HepG2 (cell line): Measurements from ENCODE around the gene SLC39A1. TPM values are rescaled to one million over a fixed set of nuclear protein-coding genes. Genes with fewer than 3 reads are reported as not detected.

Source experiments
- ATAC-seq: fragments of 200-7000 bp; cut with Tn5 transposase; 3 replicates; pipeline ENCODE4 v1.9.1; 2020; ENCODE audit warnings: mild to moderate bottlenecking, moderate library complexity
- BruUV-seq: library from RNA; stranded (reverse); fragments of 400-500 nt; replicated peaks from 2 replicates; lab custom pipeline; 2021; lab: Mats Ljungman, UMichigan
- CTCF ChIA-PET: fragments of 300-600 bp; formaldehyde crosslinking; extraction: SDS; loops from one replicate; lab custom pipeline; 2021; ENCODE audit warnings: low total read pairs, inconsistent platforms, low intra/inter-chr PET ratio; lab: Yijun Ruan, JAX
- POLR2A ChIA-PET: fragments of 350-600 bp; sonication (Branson Sonifier 250); formaldehyde crosslinking; loops from one replicate; lab custom pipeline; 2020; ENCODE audit warnings: antibody characterized with exemption, inconsistent platforms; lab: Yijun Ruan, JAX
- DNase-seq: peaks from one replicate; pipeline ENCODE4 v3.0.0-alpha.2; 2015; ENCODE audit warnings: low spot score
- FAIRE-seq: peaks from 3 replicates; lab custom pipeline; 2011; peaks lifted over from hg19 to GRCh38; lab: Jason Lieb, UNC
- H2AFZ ChIP-seq: one replicate; pipeline ENCODE4 v1.6.1; 2011; ENCODE audit warnings: low read length, inconsistent platforms
- H3K27ac ChIP-seq: fragments of 300-600 bp; 3 replicates; pipeline ENCODE4 v1.8.0; 2011; ENCODE audit warnings: mixed run types, mild to moderate bottlenecking, mixed read lengths, low read length, inconsistent platforms; ENCODE audit not compliant: insufficient read depth; ENCODE audit errors: extremely low read length
- H3K27me3 ChIP-seq, 2 experiments: fragments of 200-600 bp in 1 of 2; 2 replicates in 1 of 2; 3 replicates in 1 of 2; pipeline versions ENCODE4 v1.6.0 to v1.8.0; 2011; ENCODE audit warnings: low read length in 2 of 2, mild to moderate bottlenecking in 2 of 2, moderate library complexity in 2 of 2, inconsistent platforms in 1 of 2; ENCODE audit not compliant: insufficient read depth in 2 of 2, control insufficient read depth in 1 of 2
- H3K36me3 ChIP-seq, 2 experiments: fragments of 200-600 bp in 1 of 2; replicated peaks in 1 of 2; 2 replicates in 1 of 2; 3 replicates in 1 of 2; pipeline versions ENCODE4 v1.5.1 to v1.8.0; 2011; ENCODE audit warnings: low read length in 2 of 2, inconsistent platforms in 1 of 2; ENCODE audit not compliant: insufficient read depth in 2 of 2, control insufficient read depth in 1 of 2
- H3K4me1 ChIP-seq: 2 replicates; pipeline ENCODE4 v1.5.1; 2012; ENCODE audit warnings: low read length, inconsistent platforms; ENCODE audit not compliant: insufficient read depth
- H3K4me2 ChIP-seq: 2 replicates; pipeline ENCODE4 v1.6.0; 2011; ENCODE audit warnings: low read depth, low read length, inconsistent platforms
- H3K4me3 ChIP-seq, 3 experiments: fragments of 200-600 bp in 1 of 3; sonication (generic), shearing (Covaris generic) in 1 of 3; replicated peaks in 1 of 3; 2 replicates each; pipeline ENCODE4 v1.5.1; 2011 to 2016; ENCODE audit warnings: low read length in 3 of 3, inconsistent platforms in 2 of 3, low read depth in 2 of 3, mild to moderate bottlenecking in 2 of 3, control low read depth in 1 of 3, mixed read lengths in 1 of 3; ENCODE audit not compliant: insufficient read depth in 1 of 3
- H3K79me2 ChIP-seq: one replicate; pipeline ENCODE4 v1.6.1; 2011; ENCODE audit warnings: low read length, inconsistent platforms; ENCODE audit not compliant: insufficient read depth
- H3K9ac ChIP-seq: 2 replicates; pipeline ENCODE4 v1.6.0; 2011; ENCODE audit warnings: mild to moderate bottlenecking, low read depth, low read length, inconsistent platforms; ENCODE audit not compliant: insufficient read depth
- H3K9me3 ChIP-seq: 2 replicates; pipeline ENCODE4 v1.5.1; 2012; ENCODE audit warnings: mild to moderate bottlenecking, low read length
- H4K20me1 ChIP-seq: 2 replicates; pipeline ENCODE4 v1.6.0; 2011; ENCODE audit warnings: inconsistent platforms, mild to moderate bottlenecking, low read length, moderate library complexity; ENCODE audit not compliant: insufficient read depth
- AFF4 ChIP-seq: sonication (generic); formaldehyde crosslinking; IDR thresholded peaks from 2 replicates; pipeline ENCODE4 v1.4.0; 2020; ENCODE audit warnings: missing genetic modification reagents
- CEBPB ChIP-seq: IDR thresholded peaks from 2 replicates; pipeline ENCODE4 v1.6.1; 2011; ENCODE audit warnings: low read depth, low read length, improper control_type of control experiment, borderline replicate concordance
- KDM5B ChIP-seq: sonication (generic); formaldehyde crosslinking; IDR thresholded peaks from 2 replicates; pipeline ENCODE4 v1.4.0; 2020; ENCODE audit warnings: missing genetic modification reagents, mild to moderate bottlenecking, borderline replicate concordance
- POLR2G ChIP-seq: fragments of 200-400 bp; formaldehyde crosslinking; IDR thresholded peaks from 2 replicates; pipeline ENCODE4 v1.6.1; 2018; ENCODE audit warnings: mild to moderate bottlenecking, low read depth, low read length, moderate library complexity
- RORA ChIP-seq: sonication (generic); formaldehyde crosslinking; IDR thresholded peaks from 2 replicates; pipeline ENCODE4 v1.5.0; 2020; ENCODE audit warnings: mild to moderate bottlenecking, missing genetic modification reagents, moderate library complexity
- TBL1XR1 ChIP-seq: fragments of 150-350 bp; IDR thresholded peaks from 2 replicates; pipeline ENCODE4 v1.6.1; 2014; ENCODE audit warnings: borderline replicate concordance, low read length; ENCODE audit not compliant: partially characterized antibody
- TEF ChIP-seq: sonication (generic); formaldehyde crosslinking; IDR thresholded peaks from 2 replicates; pipeline ENCODE4 v1.5.0; 2020; ENCODE audit warnings: missing genetic modification reagents
- ZNF138 ChIP-seq: sonication (generic); formaldehyde crosslinking; IDR thresholded peaks from 2 replicates; pipeline ENCODE4 v1.5.0; 2020; ENCODE audit warnings: mild to moderate bottlenecking, low read depth, missing genetic modification reagents
- ZNF629 ChIP-seq: sonication (generic); formaldehyde crosslinking; conservative IDR thresholded peaks from 2 replicates; pipeline ENCODE4 v1.5.0; 2020; ENCODE audit warnings: missing genetic modification reagents
- WGBS: methylation state at CpG from one replicate; pipeline ENCODE4 v1.1.6; 2017; ENCODE audit warnings: low lambda C conversion rate; 5-methylcytosine and 5-hydroxymethylcytosine counted together
- in situ Hi-C: cut with HindIII; loops from 2 replicates; pipeline ENCODE4 v1.10.0; 2017; ENCODE audit warnings: low pct_unique_long_range_greater_than_20kb; ENCODE audit not compliant: extremely low pct_ligation_motif_present
- intact Hi-C: fragments of 100-400 bp; cut with micrococcal nuclease; formaldehyde crosslinking; loops from one replicate; pipeline ENCODE4 v1.10.0; 2022; ENCODE audit not compliant: unreplicated experiment
- polyA plus RNA-seq, 8 experiments: library from polyadenylated mRNA; depleted of rRNA in 3 of 8; stranded (reverse) in 7 of 8; unstranded in 1 of 8; fragments of >200 nt; fragmentation: Illumina TruSeq in 4 of 8; extraction: Trizol in 4 of 8; gene quantifications; 2 replicates each; pipeline versions ENCODE4 v1.2.1 to v1.2.3, GENCODE V29; 2011 to 2016; ENCODE audit warnings: low read depth in 4 of 8, missing spikeins in 1 of 8, mixed read lengths in 1 of 8; ENCODE audit not compliant: insufficient read depth in 1 of 8
- total RNA-seq, 5 experiments: library from RNA; depleted of rRNA; stranded (reverse); fragments of >200 nt; fragmentation: Illumina TruSeq; extraction: Trizol; gene quantifications; 2 replicates each; pipeline ENCODE4 v1.2.3, GENCODE V29; 2016; ENCODE audit warnings: low read depth in 1 of 5
- TF ChIP-seq, protein P1 (sequence below): sonication (generic); formaldehyde crosslinking; IDR thresholded peaks from 2 replicates; pipeline ENCODE4 v1.4.0; 2020; ENCODE audit warnings: missing genetic modification reagents, borderline replicate concordance
- TF ChIP-seq, protein P2 (sequence below): sonication (generic); formaldehyde crosslinking; IDR thresholded peaks from 2 replicates; pipeline ENCODE4 v1.5.1; 2020; ENCODE audit warnings: mild to moderate bottlenecking, moderate library complexity, missing genetic modification reagents

The SLC39A1 gene
- total and polyA plus RNA-seq, 2 of the 13 experiments (the other 11 are each of a cell fraction or from before 2014, with no cell fraction given) = 71.2 to 78.4 TPM

- Histone ChIP-seq H3K79me2 (peaks cover 75% of the 10 kb centered on the region), H4K20me1 (peaks cover 33% of the 10 kb centered on the region), H3K9ac (no peak overlapping the region), H3K27ac (no peak overlapping the region), H3K27me3 (no peaks in the 10 kb centered on the region), H3K4me3 (no peak overlapping the region), H2AFZ (no peak overlapping the region)
- no peak for DNase-seq
- in situ Hi-C loops = no loop called here
- CTCF ChIA-PET = no interaction called here
- no peak for FAIRE-seq
- no peak for ATAC-seq
- 99% methylated on average over 4 of the region's 4 CpGs for WGBS
- intact Hi-C loops = loop anchor here (10.0 kb wide), 1 partner anchor 91 kb away; no protein-coding TSS in a partner anchor
- no peak for TF ChIP-seq TBL1XR1
- TF ChIP-seq, protein P1, sequence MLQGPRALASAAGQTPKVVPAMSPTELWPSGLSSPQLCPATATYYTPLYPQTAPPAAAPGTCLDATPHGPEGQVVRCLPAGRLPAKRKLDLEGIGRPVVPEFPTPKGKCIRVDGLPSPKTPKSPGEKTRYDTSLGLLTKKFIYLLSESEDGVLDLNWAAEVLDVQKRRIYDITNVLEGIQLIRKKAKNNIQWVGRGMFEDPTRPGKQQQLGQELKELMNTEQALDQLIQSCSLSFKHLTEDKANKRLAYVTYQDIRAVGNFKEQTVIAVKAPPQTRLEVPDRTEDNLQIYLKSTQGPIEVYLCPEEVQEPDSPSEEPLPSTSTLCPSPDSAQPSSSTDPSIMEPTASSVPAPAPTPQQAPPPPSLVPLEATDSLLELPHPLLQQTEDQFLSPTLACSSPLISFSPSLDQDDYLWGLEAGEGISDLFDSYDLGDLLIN (CRISPR knock-in tag) = no peak
- TF ChIP-seq POLR2G = no peak
- TF ChIP-seq, protein P2, sequence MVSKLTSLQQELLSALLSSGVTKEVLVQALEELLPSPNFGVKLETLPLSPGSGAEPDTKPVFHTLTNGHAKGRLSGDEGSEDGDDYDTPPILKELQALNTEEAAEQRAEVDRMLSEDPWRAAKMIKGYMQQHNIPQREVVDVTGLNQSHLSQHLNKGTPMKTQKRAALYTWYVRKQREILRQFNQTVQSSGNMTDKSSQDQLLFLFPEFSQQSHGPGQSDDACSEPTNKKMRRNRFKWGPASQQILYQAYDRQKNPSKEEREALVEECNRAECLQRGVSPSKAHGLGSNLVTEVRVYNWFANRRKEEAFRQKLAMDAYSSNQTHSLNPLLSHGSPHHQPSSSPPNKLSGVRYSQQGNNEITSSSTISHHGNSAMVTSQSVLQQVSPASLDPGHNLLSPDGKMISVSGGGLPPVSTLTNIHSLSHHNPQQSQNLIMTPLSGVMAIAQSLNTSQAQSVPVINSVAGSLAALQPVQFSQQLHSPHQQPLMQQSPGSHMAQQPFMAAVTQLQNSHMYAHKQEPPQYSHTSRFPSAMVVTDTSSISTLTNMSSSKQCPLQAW (CRISPR knock-in tag) = no peak
- TF ChIP-seq KDM5B = no peak
- no peak for TF ChIP-seq AFF4
- no peak for TF ChIP-seq RORA (CRISPR knock-in tag)
- no peak for TF ChIP-seq ZNF629 (CRISPR knock-in tag)
- no peak for TF ChIP-seq TEF (CRISPR knock-in tag)
- no peak for TF ChIP-seq CEBPB
- TF ChIP-seq ZNF138 = no peak
- TF ChIP-seq, all 625 proteins: peak for 0
- peaks cover 0 to 3% of the 10 kb centered on the region in 2 experiments; a peak in 2 of 5 replicates for H3K36me3 ChIP-seq
- no TSS peak for BruUV-seq
- peaks cover 49% of the 10 kb centered on the region for H3K4me1 ChIP-seq
- POLR2A ChIA-PET = no interaction called here
- H3K4me2 ChIP-seq = no peak overlapping the region
- no peaks in the 10 kb centered on the region for H3K9me3 ChIP-seq
Measured at GRCh38 chr1:153916297-153916696, 47.0 kb downstream of the SLC39A1 start.
